PFSK-1 (cell line): Measurements from ENCODE around the gene RNF169.

Experiments
- FOXP2 ChIP-seq: optimal IDR thresholded peaks from 2 replicates; pipeline ENCODE3; 2011; ENCODE audit warnings: borderline replicate concordance, control low read depth, inconsistent platforms; ENCODE audit not compliant: insufficient read depth; ENCODE audit errors: extremely low read length, extremely low read depth
- POLR2AphosphoS5 ChIP-seq: IDR thresholded peaks from 2 replicates; pipeline ENCODE4 v1.6.1; 2012; ENCODE audit warnings: low read depth, mild to moderate bottlenecking, control low read depth, low read length, moderate library complexity
- SIN3A ChIP-seq: IDR thresholded peaks from 2 replicates; pipeline ENCODE4 v1.6.1; 2012; ENCODE audit warnings: mild to moderate bottlenecking, low read length, moderate library complexity, borderline replicate concordance; ENCODE audit not compliant: insufficient read depth
- TAF1 ChIP-seq: IDR thresholded peaks from 2 replicates; pipeline ENCODE4 v1.6.1; 2012; ENCODE audit warnings: low read length, control low read depth, borderline replicate concordance; ENCODE audit not compliant: insufficient read depth
- TF ChIP-seq, protein P1 (sequence below), 2 experiments: IDR thresholded peaks; 2 replicates each; pipeline versions ENCODE4 v1.6.1 to v1.8.0; 2011 to 2012; ENCODE audit warnings: low read depth in 2 of 2, low read length in 2 of 2, control low read depth in 1 of 2, inconsistent platforms in 1 of 2, mild to moderate bottlenecking in 1 of 2, moderate library complexity in 1 of 2; ENCODE audit not compliant: insufficient read depth in 1 of 2

Gene RNF169

GRCh38 chr11:74844072-74844471, 95.4 kb downstream of the RNF169 start:
- TF ChIP-seq TAF1 (no peak), SIN3A (no peak), POLR2AphosphoS5 (no peak), FOXP2 (no peak)
- TF ChIP-seq, protein P1, sequence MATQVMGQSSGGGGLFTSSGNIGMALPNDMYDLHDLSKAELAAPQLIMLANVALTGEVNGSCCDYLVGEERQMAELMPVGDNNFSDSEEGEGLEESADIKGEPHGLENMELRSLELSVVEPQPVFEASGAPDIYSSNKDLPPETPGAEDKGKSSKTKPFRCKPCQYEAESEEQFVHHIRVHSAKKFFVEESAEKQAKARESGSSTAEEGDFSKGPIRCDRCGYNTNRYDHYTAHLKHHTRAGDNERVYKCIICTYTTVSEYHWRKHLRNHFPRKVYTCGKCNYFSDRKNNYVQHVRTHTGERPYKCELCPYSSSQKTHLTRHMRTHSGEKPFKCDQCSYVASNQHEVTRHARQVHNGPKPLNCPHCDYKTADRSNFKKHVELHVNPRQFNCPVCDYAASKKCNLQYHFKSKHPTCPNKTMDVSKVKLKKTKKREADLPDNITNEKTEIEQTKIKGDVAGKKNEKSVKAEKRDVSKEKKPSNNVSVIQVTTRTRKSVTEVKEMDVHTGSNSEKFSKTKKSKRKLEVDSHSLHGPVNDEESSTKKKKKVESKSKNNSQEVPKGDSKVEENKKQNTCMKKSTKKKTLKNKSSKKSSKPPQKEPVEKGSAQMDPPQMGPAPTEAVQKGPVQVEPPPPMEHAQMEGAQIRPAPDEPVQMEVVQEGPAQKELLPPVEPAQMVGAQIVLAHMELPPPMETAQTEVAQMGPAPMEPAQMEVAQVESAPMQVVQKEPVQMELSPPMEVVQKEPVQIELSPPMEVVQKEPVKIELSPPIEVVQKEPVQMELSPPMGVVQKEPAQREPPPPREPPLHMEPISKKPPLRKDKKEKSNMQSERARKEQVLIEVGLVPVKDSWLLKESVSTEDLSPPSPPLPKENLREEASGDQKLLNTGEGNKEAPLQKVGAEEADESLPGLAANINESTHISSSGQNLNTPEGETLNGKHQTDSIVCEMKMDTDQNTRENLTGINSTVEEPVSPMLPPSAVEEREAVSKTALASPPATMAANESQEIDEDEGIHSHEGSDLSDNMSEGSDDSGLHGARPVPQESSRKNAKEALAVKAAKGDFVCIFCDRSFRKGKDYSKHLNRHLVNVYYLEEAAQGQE (IDR thresholded peaks at IDR 0.05; ENCODE audit: insufficient read depth in 1 of 2, low read depth in 2 of 2, low read length in 2 of 2), result no peak

GRCh38 chr11:74844865-74845264, 96.2 kb downstream of the RNF169 start:
- TF ChIP-seq FOXP2 (no peak), SIN3A (no peak), POLR2AphosphoS5 (no peak; the same call in 1 of the 2 replicates)
- TF ChIP-seq, protein P1 (IDR thresholded peaks at IDR 0.05; ENCODE audit: insufficient read depth in 1 of 2, low read depth in 2 of 2, low read length in 2 of 2), result no peak

- TF ChIP-seq FOXP2, result no peak
- TF ChIP-seq, protein P1 (IDR thresholded peaks at IDR 0.05; ENCODE audit: insufficient read depth in 1 of 2, low read depth in 2 of 2, low read length in 2 of 2), result no peak
- TF ChIP-seq TAF1, result no peak
- no peak for TF ChIP-seq SIN3A
- no peak for TF ChIP-seq POLR2AphosphoS5
Measured at GRCh38 chr11:74845978-74846517, 97.4 kb downstream of the RNF169 start.

DNA sequence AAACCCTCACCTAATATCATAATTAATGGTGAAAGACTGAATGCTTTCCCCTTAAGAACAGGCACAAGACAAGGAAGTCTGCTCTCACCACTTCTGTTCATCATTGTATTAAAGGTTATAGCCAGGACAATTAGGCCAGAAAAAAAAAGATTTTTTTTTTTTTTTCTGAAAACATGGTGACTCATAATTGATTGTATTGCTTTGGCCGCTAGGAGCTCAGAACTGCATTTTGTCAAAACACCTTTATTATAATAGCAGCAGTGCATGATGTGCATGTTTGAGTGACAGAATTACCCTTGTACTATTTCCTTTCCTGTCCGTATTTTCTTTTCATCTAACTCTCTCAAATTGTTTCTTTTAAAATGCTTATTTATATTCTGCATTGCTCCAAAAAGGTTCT, 98.1 kb downstream of the RNF169 start:
- TF ChIP-seq, protein P1 (IDR thresholded peaks at IDR 0.05; ENCODE audit: insufficient read depth in 1 of 2, low read depth in 2 of 2, low read length in 2 of 2), result no peak
- TF ChIP-seq TAF1 (no peak), POLR2AphosphoS5 (no peak), FOXP2 (no peak), SIN3A (no peak)

- no peak for TF ChIP-seq FOXP2
- TF ChIP-seq POLR2AphosphoS5, result no peak
- no peak for TF ChIP-seq SIN3A
- TF ChIP-seq TAF1, result no peak
- TF ChIP-seq, protein P1 (IDR thresholded peaks at IDR 0.05; ENCODE audit: insufficient read depth in 1 of 2, low read depth in 2 of 2, low read length in 2 of 2), result no peak
Measured at GRCh38 chr11:74847395-74847794, 98.7 kb downstream of the RNF169 start.
